HepG2 (cell line): ENCODE measurements around the gene CAPG. TPM values are rescaled to one million over a fixed set of nuclear protein-coding genes. Genes with fewer than 3 reads are reported as not detected.

ENCODE experiments used
- CBX2 ChIP-seq, 2 experiments: fragments of 200-600 bp in 1 of 2; sonication (generic); formaldehyde crosslinking in 1 of 2; IDR thresholded peaks; 2 replicates each; pipeline versions ENCODE4 v1.7.0 to v1.8.1; 2018 to 2022; ENCODE audit warnings: low read depth in 2 of 2, low read length in 1 of 2, mild to moderate bottlenecking in 1 of 2, missing genetic modification reagents in 1 of 2
- CHD2 ChIP-seq: IDR thresholded peaks from 2 replicates; pipeline ENCODE4 v1.6.1; 2011; ENCODE audit warnings: low read depth, low read length, improper control_type of control experiment
- FOXO1 ChIP-seq: sonication (generic); formaldehyde crosslinking; IDR thresholded peaks from 2 replicates; pipeline ENCODE4 v1.4.0; 2020; ENCODE audit warnings: missing genetic modification reagents
- HBP1 ChIP-seq: IDR thresholded peaks from 2 replicates; pipeline ENCODE4 v1.6.1; 2016; ENCODE audit warnings: low read depth, control low read depth
- KLF11 ChIP-seq: IDR thresholded peaks from 2 replicates; pipeline ENCODE4 v1.6.1; 2016; ENCODE audit warnings: missing compliant biosample characterization
- KLF15 ChIP-seq: sonication (generic); formaldehyde crosslinking; IDR thresholded peaks from 2 replicates; pipeline ENCODE4 v1.8.1; 2023; ENCODE audit warnings: borderline replicate concordance, mild to moderate bottlenecking, inconsistent platforms, missing genetic modification reagents, mixed read lengths
- KLF9 ChIP-seq: IDR thresholded peaks from 2 replicates; pipeline ENCODE4 v1.6.1; 2016; ENCODE audit warnings: low read depth
- MAFG ChIP-seq: sonication (generic); formaldehyde crosslinking; IDR thresholded peaks from 2 replicates; pipeline ENCODE4 v1.5.1; 2020; ENCODE audit warnings: mild to moderate bottlenecking, missing genetic modification reagents
- RAD51 ChIP-seq: fragments of 450-650 bp; IDR thresholded peaks from 2 replicates; pipeline ENCODE4 v1.6.1; 2016; ENCODE audit warnings: borderline replicate concordance
- SNRNP70 ChIP-seq: fragments of 200-400 bp; formaldehyde crosslinking; IDR thresholded peaks from 2 replicates; pipeline ENCODE4 v1.6.1; 2017; ENCODE audit warnings: mild to moderate bottlenecking, low read depth, low read length, moderate library complexity
- SP1 ChIP-seq, 2 experiments: fragments of 450-650 bp in 1 of 2; sonication (generic) in 1 of 2; formaldehyde crosslinking in 1 of 2; IDR thresholded peaks; 2 replicates each; pipeline versions ENCODE4 v1.4.0 to v1.6.1; 2016 to 2020; ENCODE audit warnings: missing genetic modification reagents in 1 of 2
- TRAFD1 ChIP-seq: sonication (generic); formaldehyde crosslinking; IDR thresholded peaks from 2 replicates; pipeline ENCODE4 v1.5.1; 2020; ENCODE audit warnings: missing genetic modification reagents, mild to moderate bottlenecking, borderline replicate concordance
- XBP1 ChIP-seq: sonication (generic); formaldehyde crosslinking; IDR thresholded peaks from 2 replicates; pipeline ENCODE4 v1.5.0; 2020; ENCODE audit warnings: missing genetic modification reagents
- ZFY ChIP-seq: sonication (generic); formaldehyde crosslinking; IDR thresholded peaks from 2 replicates; pipeline ENCODE4 v1.4.0; 2020; ENCODE audit warnings: missing genetic modification reagents
- ZNF333 ChIP-seq: sonication (generic); formaldehyde crosslinking; IDR thresholded peaks from 2 replicates; pipeline ENCODE4 v1.4.0; 2020; ENCODE audit warnings: mild to moderate bottlenecking, missing genetic modification reagents, borderline replicate concordance
- ZNF34 ChIP-seq: sonication (generic); formaldehyde crosslinking; IDR thresholded peaks from 2 replicates; pipeline ENCODE4 v1.4.0; 2020; ENCODE audit warnings: mild to moderate bottlenecking, missing genetic modification reagents, borderline replicate concordance
- ZNF678 ChIP-seq: sonication (generic); formaldehyde crosslinking; IDR thresholded peaks from 2 replicates; pipeline ENCODE4 v1.4.0; 2020; ENCODE audit warnings: mild to moderate bottlenecking, missing genetic modification reagents
- ZNF768 ChIP-seq: sonication (generic); formaldehyde crosslinking; IDR thresholded peaks from 2 replicates; pipeline ENCODE4 v1.4.0; 2020; ENCODE audit warnings: missing genetic modification reagents
- ZNF800 ChIP-seq: sonication (generic); formaldehyde crosslinking; IDR thresholded peaks from 2 replicates; pipeline ENCODE4 v1.4.0; 2020; ENCODE audit warnings: missing genetic modification reagents
- polyA plus RNA-seq, 8 experiments: library from polyadenylated mRNA; depleted of rRNA in 3 of 8; stranded (reverse) in 7 of 8; unstranded in 1 of 8; fragments of >200 nt; fragmentation: Illumina TruSeq in 4 of 8; extraction: Trizol in 4 of 8; gene quantifications; 2 replicates each; pipeline versions ENCODE4 v1.2.1 to v1.2.3, GENCODE V29; 2011 to 2016; ENCODE audit warnings: low read depth in 4 of 8, missing spikeins in 1 of 8, mixed read lengths in 1 of 8; ENCODE audit not compliant: insufficient read depth in 1 of 8
- total RNA-seq, 5 experiments: library from RNA; depleted of rRNA; stranded (reverse); fragments of >200 nt; fragmentation: Illumina TruSeq; extraction: Trizol; gene quantifications; 2 replicates each; pipeline ENCODE4 v1.2.3, GENCODE V29; 2016; ENCODE audit warnings: low read depth in 1 of 5
- TF ChIP-seq, protein P1 (sequence below): sonication (generic); formaldehyde crosslinking; IDR thresholded peaks from 2 replicates; pipeline ENCODE4 v1.8.1; 2022; ENCODE audit warnings: mild to moderate bottlenecking, missing genetic modification reagents

The CAPG gene
- total and polyA plus RNA-seq, 2 of the 13 experiments (the other 11 are each of a cell fraction or from before 2014, with no cell fraction given) = 12.7 to 18.2 TPM

- TF ChIP-seq ZNF800 (no peak), ZNF34 (peak; percentile 42; the same call in 1 of the 2 replicates), XBP1 (CRISPR knock-in tag) (no peak), FOXO1 (CRISPR knock-in tag) (peak; percentile 70; the same call in 1 of the 2 replicates), CBX2 (IDR thresholded peaks at IDR 0.05; ENCODE audit: low read depth, low read length) (no peak), CBX2 (CRISPR knock-in tag; IDR thresholded peaks at IDR 0.05; ENCODE audit: low read depth) (no peak), CHD2 (peak; percentile 45; the same call in 1 of the 2 replicates), KLF11 (CRISPR knock-in tag) (peak; percentile 95), ZNF768 (CRISPR knock-in tag) (peak; percentile 65; the same call in 1 of the 2 replicates), TRAFD1 (CRISPR knock-in tag) (no peak), ZNF678 (CRISPR knock-in tag) (no peak), RAD51 (no peak), ZFY (CRISPR knock-in tag) (no peak), ZNF333 (no peak; the same call in 1 of the 2 replicates), MAFG (no peak), HBP1 (0 out of 2 replicates have a peak, but pooled peaks have one; percentile 54), SP1 (IDR thresholded peaks at IDR 0.05) (no peak), SP1 (CRISPR knock-in tag; IDR thresholded peaks at IDR 0.05) (peak; percentile 90), SNRNP70 (no peak), KLF15 (CRISPR knock-in tag) (no peak), KLF9 (CRISPR knock-in tag) (peak; percentile 95)
- TF ChIP-seq, protein P1, sequence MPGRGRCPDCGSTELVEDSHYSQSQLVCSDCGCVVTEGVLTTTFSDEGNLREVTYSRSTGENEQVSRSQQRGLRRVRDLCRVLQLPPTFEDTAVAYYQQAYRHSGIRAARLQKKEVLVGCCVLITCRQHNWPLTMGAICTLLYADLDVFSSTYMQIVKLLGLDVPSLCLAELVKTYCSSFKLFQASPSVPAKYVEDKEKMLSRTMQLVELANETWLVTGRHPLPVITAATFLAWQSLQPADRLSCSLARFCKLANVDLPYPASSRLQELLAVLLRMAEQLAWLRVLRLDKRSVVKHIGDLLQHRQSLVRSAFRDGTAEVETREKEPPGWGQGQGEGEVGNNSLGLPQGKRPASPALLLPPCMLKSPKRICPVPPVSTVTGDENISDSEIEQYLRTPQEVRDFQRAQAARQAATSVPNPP (CRISPR knock-in tag) = peak; percentile 2; the same call in 1 of the 2 replicates
Observed at GRCh38 chr2:85420536-85421259, 10.5 kb upstream of the CAPG start (continued).
